Mesenchymal stem cell (in vitro differentiated cells and primary cell): ENCODE measurements around the gene CTSL.

Source experiments
- DNase-seq: peaks from one replicate; pipeline ENCODE4 v3.0.0-alpha.2; 2013
- H2AFZ ChIP-seq: one replicate; pipeline ENCODE4 v1.6.1; 2013; ENCODE audit warnings: low read depth, mild to moderate bottlenecking, control low read depth, inconsistent platforms, low read length, moderate library complexity
- H2AK5ac ChIP-seq: 2 replicates; pipeline ENCODE4 v1.6.1; 2013; ENCODE audit warnings: low read length, moderate library complexity, mild to moderate bottlenecking, inconsistent platforms; ENCODE audit not compliant: severe bottlenecking
- H2BK120ac ChIP-seq: one replicate; pipeline ENCODE4 v1.6.1; 2013; ENCODE audit warnings: low read depth, mild to moderate bottlenecking, inconsistent platforms, low read length, moderate library complexity
- H2BK12ac ChIP-seq, 2 experiments: one replicate each; pipeline ENCODE4 v1.6.1; 2013; ENCODE audit warnings: inconsistent platforms in 2 of 2, low read length in 2 of 2, mild to moderate bottlenecking in 2 of 2, moderate library complexity in 2 of 2, control low read depth in 1 of 2
- H2BK15ac ChIP-seq: one replicate; pipeline ENCODE4 v1.6.1; 2013; ENCODE audit warnings: mild to moderate bottlenecking, low read depth, inconsistent platforms; ENCODE audit not compliant: poor library complexity, severe bottlenecking
- H2BK5ac ChIP-seq: 2 replicates; pipeline ENCODE4 v1.6.1; 2013; ENCODE audit warnings: low read depth, mild to moderate bottlenecking, low read length, control low read depth, inconsistent platforms; ENCODE audit not compliant: poor library complexity, severe bottlenecking
- H3K14ac ChIP-seq, 2 experiments: one replicate each; pipeline ENCODE4 v1.6.1; 2013; ENCODE audit warnings: inconsistent platforms in 2 of 2, low read length in 2 of 2, control low read depth in 1 of 2, mild to moderate bottlenecking in 1 of 2, moderate library complexity in 1 of 2
- H3K18ac ChIP-seq, 2 experiments: one replicate each; pipeline ENCODE4 v1.6.1; 2013; ENCODE audit warnings: inconsistent platforms in 2 of 2, low read length in 2 of 2, control low read depth in 1 of 2, low read depth in 1 of 2, mild to moderate bottlenecking in 1 of 2
- H3K23ac ChIP-seq, 2 experiments: one replicate each; pipeline ENCODE4 v1.6.1; 2013; ENCODE audit warnings: inconsistent platforms in 2 of 2, low read length in 2 of 2, mild to moderate bottlenecking in 2 of 2, moderate library complexity in 2 of 2, control low read depth in 1 of 2
- H3K27ac ChIP-seq: 2 replicates; pipeline ENCODE4 v1.5.1; 2013; ENCODE audit warnings: mild to moderate bottlenecking, moderate library complexity, low read length, control low read depth, inconsistent platforms; ENCODE audit not compliant: poor library complexity, severe bottlenecking
- H3K27me3 ChIP-seq, 2 experiments: 2 replicates each; pipeline versions ENCODE4 v1.6.1 to v1.7.0; 2013; ENCODE audit warnings: low read length in 2 of 2, mild to moderate bottlenecking in 2 of 2, moderate library complexity in 2 of 2, control low read depth in 1 of 2, inconsistent platforms in 1 of 2; ENCODE audit not compliant: control insufficient read depth in 1 of 2, insufficient read depth in 1 of 2
- H3K36me3 ChIP-seq, 2 experiments: 2 replicates each; pipeline versions ENCODE4 v1.6.1 to v1.7.0; 2013; ENCODE audit warnings: low read length in 2 of 2, control low read depth in 1 of 2, inconsistent platforms in 1 of 2, low read depth in 1 of 2, mild to moderate bottlenecking in 1 of 2; ENCODE audit not compliant: insufficient read depth in 2 of 2, control insufficient read depth in 1 of 2
- H3K4ac ChIP-seq, 2 experiments: one replicate each; pipeline ENCODE4 v1.6.1; 2013; ENCODE audit warnings: inconsistent platforms in 2 of 2, low read length in 2 of 2, mild to moderate bottlenecking in 2 of 2, moderate library complexity in 2 of 2, control low read depth in 1 of 2, low read depth in 1 of 2
- H3K4me1 ChIP-seq: 2 replicates; pipeline ENCODE4 v1.6.1; 2013; ENCODE audit warnings: low read depth, low read length, control low read depth; ENCODE audit not compliant: control insufficient read depth, insufficient read depth
- H3K4me2 ChIP-seq: 2 replicates; pipeline ENCODE4 v1.6.1; 2013; ENCODE audit warnings: low read length, mild to moderate bottlenecking, inconsistent platforms; ENCODE audit not compliant: poor library complexity, severe bottlenecking
- H3K4me3 ChIP-seq, 2 experiments: 2 replicates each; pipeline versions ENCODE4 v1.5.1 to v1.7.0; 2013; ENCODE audit warnings: low read length in 2 of 2, mild to moderate bottlenecking in 2 of 2, control low read depth in 1 of 2, low read depth in 1 of 2; ENCODE audit not compliant: insufficient read depth in 1 of 2
- H3K79me1 ChIP-seq: replicated peaks from 2 replicates; pipeline ENCODE4 v1.6.1; 2013; ENCODE audit warnings: mild to moderate bottlenecking, control low read depth, low read length, inconsistent platforms; ENCODE audit not compliant: poor library complexity, severe bottlenecking
- H3K9ac ChIP-seq: 2 replicates; pipeline ENCODE4 v1.7.0; 2013; ENCODE audit warnings: mild to moderate bottlenecking, low read length, moderate library complexity
- H3K9me3 ChIP-seq: 2 replicates; pipeline ENCODE4 v1.7.0; 2013; ENCODE audit warnings: mild to moderate bottlenecking, low read length; ENCODE audit not compliant: control insufficient read depth
- H4K8ac ChIP-seq: one replicate; pipeline ENCODE4 v1.6.1; 2013; ENCODE audit warnings: inconsistent platforms, mild to moderate bottlenecking, low read length, moderate library complexity
- H4K91ac ChIP-seq: one replicate; pipeline ENCODE4 v1.6.1; 2013; ENCODE audit warnings: mild to moderate bottlenecking, low read length, inconsistent platforms
- WGBS: methylation state at CpG from one replicate; pipeline ENCODE4 v1.1.7; 2013; ENCODE audit warnings: mixed read lengths; 5-methylcytosine and 5-hydroxymethylcytosine counted together

The CTSL gene

GRCh38 chr9:87717456-87717855 is 8.5 kb upstream of the CTSL start:
- H3K27ac ChIP-seq = no peak overlapping the region
- H4K8ac ChIP-seq = no peak overlapping the region
- no peak overlapping the region for H2BK15ac ChIP-seq
- no peak overlapping the region for H3K9ac ChIP-seq
- H2BK5ac ChIP-seq = no peak overlapping the region
- no peak overlapping the region for H3K4me3 ChIP-seq
- H3K18ac ChIP-seq = peak overlapping the region in 1 of 2 experiments; percentile 67
- no peaks in the 10 kb centered on the region for H3K79me1 ChIP-seq
- peak overlapping the region; percentile 30 for H4K91ac ChIP-seq
- no peak overlapping the region for H3K4me2 ChIP-seq
- no peak overlapping the region for H2AK5ac ChIP-seq
- no peaks in the 10 kb centered on the region for H3K36me3 ChIP-seq
- no peak overlapping the region for H2AFZ ChIP-seq
- peak overlapping the region in 1 of 2 experiments; percentile 65 for H2BK12ac ChIP-seq
- no peak overlapping the region for H3K14ac ChIP-seq
- no peak for DNase-seq
- H2BK120ac ChIP-seq = no peak overlapping the region
- WGBS = 100% methylated on average over 1 of the region's 1 CpG
- peak overlapping the region in 1 of 2 experiments; percentile 19 for H3K4ac ChIP-seq
- peaks cover 10% of the 10 kb centered on the region for H3K4me1 ChIP-seq
- no peaks in the 10 kb centered on the region for H3K9me3 ChIP-seq
- no peak overlapping the region for H3K23ac ChIP-seq
- H3K27me3 ChIP-seq = no peaks in the 10 kb centered on the region

GRCh38 chr9:87718231-87718630 is 7.7 kb upstream of the CTSL start:
- no peak overlapping the region for H4K91ac ChIP-seq
- peaks cover 7% of the 10 kb centered on the region for H3K4me1 ChIP-seq
- H3K9ac ChIP-seq = no peak overlapping the region
- H3K4me3 ChIP-seq = no peak overlapping the region
- no peaks in the 10 kb centered on the region for H3K36me3 ChIP-seq
- no peak overlapping the region for H2AK5ac ChIP-seq
- DNase-seq = no peak
- no peaks in the 10 kb centered on the region for H3K9me3 ChIP-seq
- H2BK5ac ChIP-seq = no peak overlapping the region
- no peak overlapping the region for H3K4me2 ChIP-seq
- no peaks in the 10 kb centered on the region for H3K79me1 ChIP-seq
- 97% methylated on average over 3 of the region's 3 CpGs for WGBS
- H3K27me3 ChIP-seq = no peaks in the 10 kb centered on the region
- H3K27ac ChIP-seq = no peak overlapping the region
- H3K4ac ChIP-seq = no peak overlapping the region
- no peak overlapping the region for H2BK15ac ChIP-seq
- no peak overlapping the region for H2AFZ ChIP-seq
- H3K14ac ChIP-seq = no peak overlapping the region
- no peak overlapping the region for H3K18ac ChIP-seq
- H4K8ac ChIP-seq = no peak overlapping the region
- no peak overlapping the region for H2BK120ac ChIP-seq
- no peak overlapping the region for H2BK12ac ChIP-seq
- H3K23ac ChIP-seq = no peak overlapping the region

- no peak overlapping the region for H3K4me2 ChIP-seq
- H3K4ac ChIP-seq = no peak overlapping the region
- WGBS = 88% methylated on average over 5 of the region's 6 CpGs
- no peak overlapping the region for H3K18ac ChIP-seq
- no peak overlapping the region for H2BK12ac ChIP-seq
- H4K8ac ChIP-seq = no peak overlapping the region
- no peak overlapping the region for H2AFZ ChIP-seq
- H2AK5ac ChIP-seq = no peak overlapping the region
- H3K9ac ChIP-seq = no peak overlapping the region
- no peak overlapping the region for H3K14ac ChIP-seq
- no peak for DNase-seq
- H3K23ac ChIP-seq = peak overlapping the region in 1 of 2 experiments; percentile 19
- H3K9me3 ChIP-seq = no peaks in the 10 kb centered on the region
- no peaks in the 10 kb centered on the region for H3K79me1 ChIP-seq
- peaks cover 6% of the 10 kb centered on the region for H3K4me1 ChIP-seq
- H3K27ac ChIP-seq = no peak overlapping the region
- no peak overlapping the region for H2BK15ac ChIP-seq
- no peak overlapping the region for H3K4me3 ChIP-seq
- H3K27me3 ChIP-seq = no peaks in the 10 kb centered on the region
- H2BK5ac ChIP-seq = no peak overlapping the region
- H3K36me3 ChIP-seq = no peaks in the 10 kb centered on the region
- no peak overlapping the region for H4K91ac ChIP-seq
- H2BK120ac ChIP-seq = no peak overlapping the region
Measured at GRCh38 chr9:87718852-87719612, 6.9 kb upstream of the CTSL start.

GRCh38 chr9:87720173-87720572 is 5.7 kb upstream of the CTSL start:
- Histone ChIP-seq H3K4me3 (no peak overlapping the region), H3K18ac (no peak overlapping the region), H2AK5ac (no peak overlapping the region), H2BK12ac (no peak overlapping the region), H3K14ac (no peak overlapping the region), H2BK15ac (no peak overlapping the region), H3K9me3 (no peaks in the 10 kb centered on the region), H3K4ac (no peak overlapping the region), H3K27me3 (no peaks in the 10 kb centered on the region), H2BK5ac (no peak overlapping the region), H3K36me3 (no peaks in the 10 kb centered on the region), H2BK120ac (no peak overlapping the region), H3K27ac (no peak overlapping the region), H3K4me2 (no peak overlapping the region), H3K9ac (no peak overlapping the region), H4K8ac (no peak overlapping the region), H3K79me1 (no peaks in the 10 kb centered on the region), H4K91ac (no peak overlapping the region), H3K23ac (no peak overlapping the region), H3K4me1 (peaks cover 3% of the 10 kb centered on the region), H2AFZ (no peak overlapping the region)
- DNase-seq = no peak
- 89% methylated on average over 1 of the region's 2 CpGs for WGBS
